GM23338 (cell line): ENCODE measurements around the gene CCR8. TPM values are rescaled to one million over a fixed set of nuclear protein-coding genes. Genes with fewer than 3 reads are reported as not detected.
A peak's percentile ranks its signal among the peaks of the same experiment; 100 is the strongest.

Experiments used
- ATAC-seq: fragments of 200-7000 bp; cut with Tn5 transposase; 3 replicates; pipeline ENCODE4 v1.9.1; 2020
- DNase-seq: peaks from one replicate; pipeline ENCODE4 v3.0.0-alpha.2; 2015; ENCODE audit warnings: low spot score
- H2AFZ ChIP-seq: fragments of 200-600 bp; sonication (generic); 2 replicates; pipeline ENCODE4 v1.8.0; 2016; ENCODE audit warnings: antibody characterized with exemption, mild to moderate bottlenecking, moderate library complexity
- H3F3A ChIP-seq: fragments of 200-600 bp; sonication (generic); replicated peaks from 2 replicates; pipeline ENCODE4 v1.8.0; 2017; ENCODE audit warnings: antibody characterized with exemption, mixed run types, low read depth
- H3K27ac ChIP-seq: fragments of 200-600 bp; sonication (generic); 2 replicates; pipeline ENCODE4 v1.6.1; 2016; ENCODE audit warnings: low read depth
- H3K27me3 ChIP-seq: fragments of 200-600 bp; sonication (generic); 2 replicates; pipeline ENCODE4 v1.8.0; 2016; ENCODE audit warnings: mild to moderate bottlenecking, mixed run types, moderate library complexity; ENCODE audit not compliant: insufficient read depth
- H3K36me3 ChIP-seq: fragments of 200-600 bp; sonication (generic); 2 replicates; pipeline ENCODE4 v1.8.0; 2016; ENCODE audit warnings: mild to moderate bottlenecking; ENCODE audit not compliant: insufficient read depth
- H3K4me1 ChIP-seq: fragments of 200-600 bp; sonication (generic); 2 replicates; pipeline ENCODE4 v1.8.0; 2016; ENCODE audit warnings: mild to moderate bottlenecking, moderate library complexity; ENCODE audit not compliant: insufficient read depth
- H3K4me2 ChIP-seq: fragments of 200-600 bp; sonication (generic); 2 replicates; pipeline ENCODE4 v1.7.1; 2017; ENCODE audit warnings: mixed run types
- H3K4me3 ChIP-seq: fragments of 200-600 bp; sonication (generic); 2 replicates; pipeline ENCODE4 v1.6.1; 2016; ENCODE audit warnings: mixed run types
- H3K79me2 ChIP-seq: fragments of 200-600 bp; sonication (generic); replicated peaks from 2 replicates; pipeline ENCODE4 v1.8.0; 2017; ENCODE audit warnings: mild to moderate bottlenecking; ENCODE audit not compliant: insufficient read depth
- H3K9me2 ChIP-seq: fragments of 200-600 bp; sonication (generic); 2 replicates; pipeline ENCODE4 v1.8.0; 2017; ENCODE audit not compliant: insufficient read depth
- H4K20me1 ChIP-seq: fragments of 200-600 bp; sonication (generic); replicated peaks from 2 replicates; pipeline ENCODE4 v1.8.0; 2017; ENCODE audit warnings: mild to moderate bottlenecking; ENCODE audit not compliant: insufficient read depth
- H3K27ac Mint-ChIP-seq: 2 replicates; pipeline ENCODE4 v1.8.0; 2020; ENCODE audit warnings: inconsistent platforms, mild to moderate bottlenecking, moderate library complexity, mixed read lengths
- H3K27me3 Mint-ChIP-seq: 3 replicates; pipeline ENCODE4 v1.8.0; 2022; ENCODE audit warnings: low read depth, mild to moderate bottlenecking, moderate library complexity, mixed read lengths, inconsistent platforms; ENCODE audit not compliant: insufficient read depth, poor library complexity
- H3K36me3 Mint-ChIP-seq: 3 replicates; pipeline ENCODE4 v1.8.0; 2021; ENCODE audit warnings: low read depth, mild to moderate bottlenecking, inconsistent platforms, moderate library complexity, mixed read lengths
- H3K4me1 Mint-ChIP-seq: 3 replicates; pipeline ENCODE4 v1.8.0; 2020; ENCODE audit warnings: mild to moderate bottlenecking, inconsistent platforms, mixed read lengths
- H3K4me3 Mint-ChIP-seq: 3 replicates; pipeline ENCODE4 v1.8.0; 2021; ENCODE audit warnings: moderate library complexity, mild to moderate bottlenecking, inconsistent platforms, mixed read lengths
- H3K9me3 Mint-ChIP-seq: 3 replicates; pipeline ENCODE4 v1.8.0; 2020; ENCODE audit warnings: moderate library complexity, mild to moderate bottlenecking, inconsistent platforms, mixed read lengths
- EZH2phosphoT487 ChIP-seq: fragments of 200-600 bp; sonication (generic); IDR thresholded peaks from one replicate; pipeline ENCODE4 v1.8.1; 2018; ENCODE audit warnings: antibody characterized with exemption; ENCODE audit not compliant: unreplicated experiment
- POLR2AphosphoS5 ChIP-seq: IDR thresholded peaks from 2 replicates; pipeline ENCODE4 v1.6.1; 2016; ENCODE audit warnings: antibody characterized with exemption, low read depth
- ZNF114 ChIP-seq: fragments of 250-450 bp; sonication (Bioruptor Pico); IDR thresholded peaks from 2 replicates; pipeline ENCODE4 v1.5.0; 2020; ENCODE audit warnings: mild to moderate bottlenecking, moderate library complexity
- polyA plus RNA-seq: library from polyadenylated mRNA; unstranded; fragments of >200 nt; fragmentation: Nextera tagmentation; extraction: Ambion mirVana; gene quantifications from 2 replicates; pipeline ENCODE4 v1.2.1, GENCODE V29; 2016
- total RNA-seq: library from RNA; depleted of rRNA; stranded (reverse); fragments of >200 nt; shearing (Covaris generic); gene quantifications from 2 replicates; pipeline ENCODE4 v1.2.3, GENCODE V29; 2014
- TF ChIP-seq, protein P1 (sequence below): IDR thresholded peaks from one replicate; pipeline ENCODE4 v1.6.1; 2018; ENCODE audit warnings: antibody characterized with exemption; ENCODE audit not compliant: unreplicated experiment
- TF ChIP-seq, protein P2 (sequence below), 2 experiments: fragments of 200-600 bp in 1 of 2; sonication (generic) in 1 of 2; conservative IDR thresholded peaks; 2 replicates each; pipeline versions ENCODE4 v1.5.1 to v1.6.1; 2016 to 2017; ENCODE audit warnings: antibody characterized with exemption in 2 of 2, low read depth in 2 of 2, mild to moderate bottlenecking in 2 of 2, moderate library complexity in 1 of 2
- TF ChIP-seq, protein P3 (sequence below): fragments of 250-450 bp; sonication (Bioruptor Pico); IDR thresholded peaks from 2 replicates; pipeline ENCODE4 v1.5.0; 2020; ENCODE audit warnings: mild to moderate bottlenecking, moderate library complexity

Gene CCR8
- total and polyA plus RNA-seq, 2 experiments from 2014 or later: 0.55 TPM; not detected in 1

DNA sequence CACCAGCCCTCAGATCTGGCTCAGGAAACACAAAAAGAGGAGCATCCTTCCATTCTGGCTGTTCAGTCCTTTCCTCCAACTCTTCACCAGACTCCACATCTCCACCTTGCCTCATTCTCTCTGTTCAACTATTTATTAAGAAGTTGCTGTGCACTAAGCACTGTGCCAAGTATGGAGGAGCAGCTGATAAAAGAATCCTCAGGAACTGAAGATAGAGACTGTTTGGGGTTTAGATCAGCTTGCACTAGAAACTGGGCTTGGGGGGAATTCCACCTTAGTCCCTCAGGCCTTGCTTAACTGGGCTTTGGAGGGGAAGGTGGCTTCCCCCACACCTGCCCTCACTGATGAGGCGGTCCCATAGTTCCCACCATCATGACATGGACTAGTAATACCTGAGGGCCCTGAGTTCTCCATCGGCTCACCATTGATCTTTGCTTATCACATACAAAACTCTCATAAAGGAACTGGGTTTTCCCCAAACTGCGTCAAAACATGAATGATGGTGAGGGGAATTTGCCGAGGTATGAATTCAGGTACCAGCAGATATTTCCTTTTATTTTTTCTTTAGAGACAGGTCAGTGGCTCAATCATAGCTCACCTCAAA lies 1.7 kb upstream of the CCR8 start:
- no peak overlapping the region for H3K4me3 Mint-ChIP-seq
- no peaks in the 10 kb centered on the region for H4K20me1 ChIP-seq
- H3K27me3 Mint-ChIP-seq: peaks cover 4% of the 10 kb centered on the region
- TF ChIP-seq, protein P1, sequence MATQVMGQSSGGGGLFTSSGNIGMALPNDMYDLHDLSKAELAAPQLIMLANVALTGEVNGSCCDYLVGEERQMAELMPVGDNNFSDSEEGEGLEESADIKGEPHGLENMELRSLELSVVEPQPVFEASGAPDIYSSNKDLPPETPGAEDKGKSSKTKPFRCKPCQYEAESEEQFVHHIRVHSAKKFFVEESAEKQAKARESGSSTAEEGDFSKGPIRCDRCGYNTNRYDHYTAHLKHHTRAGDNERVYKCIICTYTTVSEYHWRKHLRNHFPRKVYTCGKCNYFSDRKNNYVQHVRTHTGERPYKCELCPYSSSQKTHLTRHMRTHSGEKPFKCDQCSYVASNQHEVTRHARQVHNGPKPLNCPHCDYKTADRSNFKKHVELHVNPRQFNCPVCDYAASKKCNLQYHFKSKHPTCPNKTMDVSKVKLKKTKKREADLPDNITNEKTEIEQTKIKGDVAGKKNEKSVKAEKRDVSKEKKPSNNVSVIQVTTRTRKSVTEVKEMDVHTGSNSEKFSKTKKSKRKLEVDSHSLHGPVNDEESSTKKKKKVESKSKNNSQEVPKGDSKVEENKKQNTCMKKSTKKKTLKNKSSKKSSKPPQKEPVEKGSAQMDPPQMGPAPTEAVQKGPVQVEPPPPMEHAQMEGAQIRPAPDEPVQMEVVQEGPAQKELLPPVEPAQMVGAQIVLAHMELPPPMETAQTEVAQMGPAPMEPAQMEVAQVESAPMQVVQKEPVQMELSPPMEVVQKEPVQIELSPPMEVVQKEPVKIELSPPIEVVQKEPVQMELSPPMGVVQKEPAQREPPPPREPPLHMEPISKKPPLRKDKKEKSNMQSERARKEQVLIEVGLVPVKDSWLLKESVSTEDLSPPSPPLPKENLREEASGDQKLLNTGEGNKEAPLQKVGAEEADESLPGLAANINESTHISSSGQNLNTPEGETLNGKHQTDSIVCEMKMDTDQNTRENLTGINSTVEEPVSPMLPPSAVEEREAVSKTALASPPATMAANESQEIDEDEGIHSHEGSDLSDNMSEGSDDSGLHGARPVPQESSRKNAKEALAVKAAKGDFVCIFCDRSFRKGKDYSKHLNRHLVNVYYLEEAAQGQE: no peak
- TF ChIP-seq, protein P2, sequence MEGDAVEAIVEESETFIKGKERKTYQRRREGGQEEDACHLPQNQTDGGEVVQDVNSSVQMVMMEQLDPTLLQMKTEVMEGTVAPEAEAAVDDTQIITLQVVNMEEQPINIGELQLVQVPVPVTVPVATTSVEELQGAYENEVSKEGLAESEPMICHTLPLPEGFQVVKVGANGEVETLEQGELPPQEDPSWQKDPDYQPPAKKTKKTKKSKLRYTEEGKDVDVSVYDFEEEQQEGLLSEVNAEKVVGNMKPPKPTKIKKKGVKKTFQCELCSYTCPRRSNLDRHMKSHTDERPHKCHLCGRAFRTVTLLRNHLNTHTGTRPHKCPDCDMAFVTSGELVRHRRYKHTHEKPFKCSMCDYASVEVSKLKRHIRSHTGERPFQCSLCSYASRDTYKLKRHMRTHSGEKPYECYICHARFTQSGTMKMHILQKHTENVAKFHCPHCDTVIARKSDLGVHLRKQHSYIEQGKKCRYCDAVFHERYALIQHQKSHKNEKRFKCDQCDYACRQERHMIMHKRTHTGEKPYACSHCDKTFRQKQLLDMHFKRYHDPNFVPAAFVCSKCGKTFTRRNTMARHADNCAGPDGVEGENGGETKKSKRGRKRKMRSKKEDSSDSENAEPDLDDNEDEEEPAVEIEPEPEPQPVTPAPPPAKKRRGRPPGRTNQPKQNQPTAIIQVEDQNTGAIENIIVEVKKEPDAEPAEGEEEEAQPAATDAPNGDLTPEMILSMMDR (conservative IDR thresholded peaks at IDR 0.05; ENCODE audit: low read depth in 2 of 2): no peak
- no peaks in the 10 kb centered on the region for H3K36me3 Mint-ChIP-seq
- H3K27ac ChIP-seq: no peak overlapping the region
- H3K4me3 ChIP-seq: no peak overlapping the region
- peaks cover 9% of the 10 kb centered on the region; the same call in 1 of the 3 replicates for H3K9me3 Mint-ChIP-seq
- H3F3A ChIP-seq: no peaks in the 10 kb centered on the region
- peaks cover 22% of the 10 kb centered on the region for H3K4me1 Mint-ChIP-seq
- H2AFZ ChIP-seq: no peak overlapping the region; the same call in 1 of the 2 replicates
- H3K27me3 ChIP-seq: no peaks in the 10 kb centered on the region
- H3K9me2 ChIP-seq: peaks cover 8% of the 10 kb centered on the region; the same call in 1 of the 2 replicates
- H3K4me1 ChIP-seq: peaks cover 6% of the 10 kb centered on the region
- DNase-seq (no peak), ATAC-seq (no peak)
- no peak overlapping the region for H3K4me2 ChIP-seq
- H3K79me2 ChIP-seq: no peaks in the 10 kb centered on the region
- no peaks in the 10 kb centered on the region for H3K36me3 ChIP-seq
- H3K27ac Mint-ChIP-seq: no peak overlapping the region

DNA sequence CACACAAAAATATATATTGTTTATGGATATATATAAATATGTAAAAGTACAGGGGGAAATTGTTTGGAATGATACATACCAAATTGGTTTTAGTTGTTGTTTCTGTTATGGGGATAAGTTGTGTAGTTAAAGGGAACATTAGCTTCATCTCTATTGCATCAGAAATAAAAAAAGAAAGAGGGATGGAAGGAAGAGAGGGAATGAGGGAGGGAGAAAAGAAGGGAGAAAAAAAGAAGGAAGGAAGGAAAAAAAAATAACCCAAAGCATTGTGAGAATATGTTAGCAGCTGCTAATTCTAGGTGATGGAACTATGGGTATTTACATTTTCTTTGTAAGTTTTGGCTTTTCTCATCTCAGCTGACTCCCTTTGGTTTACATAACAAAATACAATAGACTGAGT lies 1.3 kb downstream of the CCR8 start:
- Histone ChIP-seq H3K4me1 (peaks cover 3% of the 10 kb centered on the region), H3K27ac (peak overlapping the region; percentile 67; the same call in 1 of the 2 replicates), H3K79me2 (no peaks in the 10 kb centered on the region), H3K4me2 (peak overlapping the region; percentile 7), H3K9me2 (peaks cover 17% of the 10 kb centered on the region), H3K36me3 (no peaks in the 10 kb centered on the region), H3K27me3 (no peaks in the 10 kb centered on the region), H3F3A (no peaks in the 10 kb centered on the region), H3K4me3 (no peak overlapping the region), H4K20me1 (no peaks in the 10 kb centered on the region), H2AFZ (peak overlapping the region; percentile 1)
- Mint-ChIP-seq H3K36me3 (no peaks in the 10 kb centered on the region), H3K27ac (no peak overlapping the region), H3K27me3 (peaks cover 2% of the 10 kb centered on the region), H3K4me1 (peaks cover 14% of the 10 kb centered on the region; the same call in 2 of the 3 replicates), H3K9me3 (peaks cover 9% of the 10 kb centered on the region; the same call in 1 of the 3 replicates), H3K4me3 (no peak overlapping the region)
- ATAC-seq: no peak
- DNase-seq: peak; percentile 29
- TF ChIP-seq EZH2phosphoT487 (no peak), POLR2AphosphoS5 (no peak), ZNF114 (CRISPR knock-in tag) (no peak)
- TF ChIP-seq, protein P2 (conservative IDR thresholded peaks at IDR 0.05; ENCODE audit: low read depth in 2 of 2): no peak
- TF ChIP-seq, protein P3, sequence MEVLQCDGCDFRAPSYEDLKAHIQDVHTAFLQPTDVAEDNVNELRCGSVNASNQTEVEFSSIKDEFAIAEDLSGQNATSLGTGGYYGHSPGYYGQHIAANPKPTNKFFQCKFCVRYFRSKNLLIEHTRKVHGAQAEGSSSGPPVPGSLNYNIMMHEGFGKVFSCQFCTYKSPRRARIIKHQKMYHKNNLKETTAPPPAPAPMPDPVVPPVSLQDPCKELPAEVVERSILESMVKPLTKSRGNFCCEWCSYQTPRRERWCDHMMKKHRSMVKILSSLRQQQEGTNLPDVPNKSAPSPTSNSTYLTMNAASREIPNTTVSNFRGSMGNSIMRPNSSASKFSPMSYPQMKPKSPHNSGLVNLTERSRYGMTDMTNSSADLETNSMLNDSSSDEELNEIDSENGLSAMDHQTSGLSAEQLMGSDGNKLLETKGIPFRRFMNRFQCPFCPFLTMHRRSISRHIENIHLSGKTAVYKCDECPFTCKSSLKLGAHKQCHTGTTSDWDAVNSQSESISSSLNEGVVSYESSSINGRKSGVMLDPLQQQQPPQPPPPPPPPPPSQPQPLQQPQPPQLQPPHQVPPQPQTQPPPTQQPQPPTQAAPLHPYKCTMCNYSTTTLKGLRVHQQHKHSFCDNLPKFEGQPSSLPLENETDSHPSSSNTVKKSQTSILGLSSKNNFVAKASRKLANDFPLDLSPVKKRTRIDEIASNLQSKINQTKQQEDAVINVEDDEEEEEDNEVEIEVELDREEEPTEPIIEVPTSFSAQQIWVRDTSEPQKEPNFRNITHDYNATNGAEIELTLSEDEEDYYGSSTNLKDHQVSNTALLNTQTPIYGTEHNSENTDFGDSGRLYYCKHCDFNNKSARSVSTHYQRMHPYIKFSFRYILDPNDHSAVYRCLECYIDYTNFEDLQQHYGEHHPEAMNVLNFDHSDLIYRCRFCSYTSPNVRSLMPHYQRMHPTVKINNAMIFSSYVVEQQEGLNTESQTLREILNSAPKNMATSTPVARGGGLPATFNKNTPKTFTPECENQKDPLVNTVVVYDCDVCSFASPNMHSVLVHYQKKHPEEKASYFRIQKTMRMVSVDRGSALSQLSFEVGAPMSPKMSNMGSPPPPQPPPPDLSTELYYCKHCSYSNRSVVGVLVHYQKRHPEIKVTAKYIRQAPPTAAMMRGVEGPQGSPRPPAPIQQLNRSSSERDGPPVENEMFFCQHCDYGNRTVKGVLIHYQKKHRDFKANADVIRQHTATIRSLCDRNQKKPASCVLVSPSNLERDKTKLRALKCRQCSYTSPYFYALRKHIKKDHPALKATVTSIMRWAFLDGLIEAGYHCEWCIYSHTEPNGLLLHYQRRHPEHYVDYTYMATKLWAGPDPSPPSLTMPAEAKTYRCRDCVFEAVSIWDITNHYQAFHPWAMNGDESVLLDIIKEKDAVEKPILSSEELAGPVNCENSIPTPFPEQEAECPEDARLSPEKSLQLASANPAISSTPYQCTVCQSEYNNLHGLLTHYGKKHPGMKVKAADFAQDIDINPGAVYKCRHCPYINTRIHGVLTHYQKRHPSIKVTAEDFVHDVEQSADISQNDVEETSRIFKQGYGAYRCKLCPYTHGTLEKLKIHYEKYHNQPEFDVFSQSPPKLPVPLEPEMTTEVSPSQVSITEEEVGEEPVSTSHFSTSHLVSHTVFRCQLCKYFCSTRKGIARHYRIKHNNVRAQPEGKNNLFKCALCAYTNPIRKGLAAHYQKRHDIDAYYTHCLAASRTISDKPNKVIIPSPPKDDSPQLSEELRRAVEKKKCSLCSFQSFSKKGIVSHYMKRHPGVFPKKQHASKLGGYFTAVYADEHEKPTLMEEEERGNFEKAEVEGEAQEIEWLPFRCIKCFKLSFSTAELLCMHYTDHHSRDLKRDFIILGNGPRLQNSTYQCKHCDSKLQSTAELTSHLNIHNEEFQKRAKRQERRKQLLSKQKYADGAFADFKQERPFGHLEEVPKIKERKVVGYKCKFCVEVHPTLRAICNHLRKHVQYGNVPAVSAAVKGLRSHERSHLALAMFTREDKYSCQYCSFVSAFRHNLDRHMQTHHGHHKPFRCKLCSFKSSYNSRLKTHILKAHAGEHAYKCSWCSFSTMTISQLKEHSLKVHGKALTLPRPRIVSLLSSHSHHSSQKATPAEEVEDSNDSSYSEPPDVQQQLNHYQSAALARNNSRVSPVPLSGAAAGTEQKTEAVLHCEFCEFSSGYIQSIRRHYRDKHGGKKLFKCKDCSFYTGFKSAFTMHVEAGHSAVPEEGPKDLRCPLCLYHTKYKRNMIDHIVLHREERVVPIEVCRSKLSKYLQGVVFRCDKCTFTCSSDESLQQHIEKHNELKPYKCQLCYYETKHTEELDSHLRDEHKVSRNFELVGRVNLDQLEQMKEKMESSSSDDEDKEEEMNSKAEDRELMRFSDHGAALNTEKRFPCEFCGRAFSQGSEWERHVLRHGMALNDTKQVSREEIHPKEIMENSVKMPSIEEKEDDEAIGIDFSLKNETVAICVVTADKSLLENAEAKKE (CRISPR knock-in tag): no peak
